D721Med (cell line): ENCODE data around the gene SLC5A11.

Experiments used
- DNase-seq: peaks from one replicate; pipeline ENCODE4 v3.0.0; 2011; ENCODE audit warnings: low spot score; ENCODE audit not compliant: insufficient read length
- FAIRE-seq: peaks from 2 replicates; lab custom pipeline; 2011; peaks lifted over from hg19 to GRCh38; lab: Jason Lieb, UNC
- CTCF ChIP-seq: IDR thresholded peaks from 2 replicates; pipeline ENCODE4 v1.5.1; 2012; ENCODE audit warnings: mild to moderate bottlenecking, control low read depth; ENCODE audit not compliant: insufficient read depth; ENCODE audit errors: missing control alignments

The SLC5A11 gene

DNA sequence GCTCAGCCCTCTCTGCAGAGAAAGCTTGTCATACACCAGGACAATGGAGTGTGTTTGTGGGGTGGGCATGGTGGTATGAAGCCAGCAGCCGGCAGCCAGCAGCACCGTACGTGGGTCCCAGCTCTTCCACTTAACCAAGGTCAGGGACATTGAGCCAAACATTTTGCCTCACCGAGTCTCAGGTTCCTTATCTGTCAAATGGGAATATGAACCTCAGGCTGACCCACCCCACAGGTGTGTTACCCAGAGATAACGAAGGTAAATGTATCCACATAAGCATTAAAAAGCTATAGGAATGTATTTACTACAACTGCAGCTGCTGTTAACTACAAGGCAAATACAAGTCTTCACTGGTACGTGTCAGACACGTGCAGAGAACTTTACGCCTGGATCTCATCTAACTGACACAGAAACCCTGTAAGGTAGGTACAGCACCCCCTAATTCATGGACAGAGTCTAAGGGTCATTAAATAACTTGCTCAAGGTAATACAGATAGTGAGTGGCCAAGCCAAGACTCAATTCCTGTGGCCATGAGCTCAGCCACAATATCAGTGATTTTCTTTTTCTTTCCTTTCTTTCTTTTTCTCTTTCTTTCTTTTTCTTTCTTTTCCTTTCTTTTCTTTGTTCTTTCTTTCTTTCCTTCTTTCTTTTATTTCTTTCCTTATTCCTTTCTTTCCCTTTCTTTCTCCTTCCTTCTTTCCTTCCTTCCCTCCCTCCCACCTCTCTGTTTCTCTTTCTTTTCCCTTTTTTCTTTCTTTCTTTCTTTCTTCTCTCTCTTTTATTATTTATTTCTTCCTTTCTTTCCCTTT lies 990 bp downstream of the SLC5A11 start:
- DNase-seq (no peak), FAIRE-seq (no peak)
- TF ChIP-seq CTCF: no peak

DNA sequence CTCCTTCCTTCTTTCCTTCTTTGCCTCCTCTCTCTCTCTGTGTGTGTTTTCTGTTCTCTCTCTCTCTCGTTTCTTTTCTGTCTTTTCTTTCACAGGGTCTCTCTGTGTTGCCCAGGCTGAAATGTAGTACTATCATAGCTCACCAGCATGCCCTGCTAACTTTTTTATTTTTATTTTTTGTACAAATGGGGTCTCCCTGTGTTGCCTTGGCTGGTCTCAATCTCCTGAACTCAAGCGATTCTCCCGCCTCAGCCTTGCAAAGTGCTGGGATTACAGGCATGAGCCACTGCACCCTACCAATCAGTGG lies 1.5 kb downstream of the SLC5A11 start:
- no peak for DNase-seq
- FAIRE-seq: no peak
- TF ChIP-seq CTCF: no peak

DNA sequence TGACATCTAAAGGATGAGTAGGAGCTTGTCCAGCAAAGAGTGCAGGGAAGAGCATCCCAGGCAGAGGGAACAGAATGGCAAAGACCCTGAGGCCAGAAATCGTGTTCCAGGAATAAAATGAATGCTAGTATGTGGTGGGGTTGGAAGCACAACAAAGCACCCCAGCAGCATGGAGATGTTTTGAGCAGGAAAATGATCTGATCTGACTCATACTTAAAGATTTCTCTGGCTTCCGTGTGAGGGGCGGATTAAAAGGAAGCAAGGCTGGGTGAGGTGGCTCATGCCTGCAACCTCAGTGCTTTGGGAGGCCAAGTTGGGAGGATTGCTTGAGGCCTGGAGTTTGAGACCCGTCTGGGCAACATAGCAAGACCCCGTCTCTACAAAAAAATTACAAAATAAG lies 2.3 kb downstream of the SLC5A11 start:
- DNase-seq (no peak), FAIRE-seq (no peak)
- TF ChIP-seq CTCF: no peak

DNA sequence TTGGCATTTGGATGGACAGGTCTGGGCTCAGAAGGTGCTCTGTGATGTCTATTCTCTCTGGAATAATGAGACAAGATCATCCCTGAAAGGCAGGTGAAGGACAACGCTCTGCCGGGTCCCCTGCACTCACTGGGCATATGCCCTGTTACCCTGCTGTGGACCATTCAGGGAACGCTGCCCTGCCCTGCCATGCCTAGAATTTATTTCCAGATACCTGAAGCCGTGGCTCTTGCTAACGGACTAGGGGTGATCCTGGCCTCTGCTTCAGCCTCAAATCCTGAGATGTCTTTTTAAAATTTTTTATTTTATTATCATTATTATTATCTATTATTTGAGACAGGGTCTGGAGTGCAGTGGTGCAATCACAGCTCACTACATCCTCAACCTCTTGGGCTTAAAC lies 3.9 kb downstream of the SLC5A11 start:
- no peak for TF ChIP-seq CTCF
- FAIRE-seq: no peak
- no peak for DNase-seq

DNA sequence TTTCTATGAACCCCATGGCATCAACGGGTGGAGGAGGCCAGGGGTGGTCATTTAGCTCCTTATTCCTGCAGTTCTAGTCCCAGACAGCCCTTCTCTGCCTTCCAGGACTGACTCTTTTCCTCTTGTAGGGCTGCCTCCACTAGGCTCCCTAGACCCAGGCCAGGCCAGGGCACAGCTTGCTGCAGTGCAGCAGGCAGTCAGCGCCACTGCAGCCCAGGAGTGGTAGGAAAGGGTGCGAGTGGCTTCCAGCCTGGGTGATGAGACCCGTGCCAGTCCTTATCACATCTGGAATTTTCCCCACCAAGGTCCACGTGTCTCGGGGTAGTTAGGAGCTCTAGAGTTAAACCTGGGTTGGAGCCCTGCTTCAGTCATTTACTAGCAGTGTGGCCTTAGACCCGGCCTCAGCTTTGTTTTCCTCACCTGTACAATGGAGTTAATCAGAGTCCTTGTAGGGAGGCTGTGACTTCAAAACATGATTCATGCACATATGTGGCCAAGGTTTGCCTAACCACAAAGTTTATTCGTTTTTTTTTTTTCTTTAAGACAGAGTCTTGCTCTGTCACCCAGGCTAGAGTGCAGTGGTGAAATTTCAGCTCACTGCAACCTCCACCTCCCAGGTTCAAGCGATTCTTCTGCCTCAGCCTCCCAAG lies 4.7 kb downstream of the SLC5A11 start:
- FAIRE-seq: no peak
- no peak for TF ChIP-seq CTCF
- no peak for DNase-seq

DNA sequence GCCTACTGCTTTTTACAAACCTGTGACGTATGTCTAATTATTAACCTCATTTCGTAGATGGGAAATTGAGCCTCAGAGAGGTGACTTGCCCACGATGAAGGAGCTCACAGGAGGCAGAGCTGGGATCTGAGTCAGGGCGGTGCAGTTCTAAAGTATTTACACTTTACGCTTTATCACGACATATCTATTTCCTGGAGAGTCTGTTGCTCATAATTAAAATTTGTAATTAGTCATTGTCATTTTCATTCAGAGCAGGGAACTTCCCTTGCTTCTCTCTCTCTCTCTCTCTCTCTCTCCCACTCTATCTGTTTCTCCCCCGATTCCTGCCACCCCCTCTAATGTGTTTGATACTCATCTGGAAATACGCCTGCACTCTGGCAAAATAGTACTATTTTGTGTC lies 5.9 kb downstream of the SLC5A11 start:
- TF ChIP-seq CTCF: no peak
- DNase-seq (no peak), FAIRE-seq (no peak)

GRCh38 chr16:24852281-24852721 lies 6.5 kb downstream of the SLC5A11 start:
- FAIRE-seq: no peak
- DNase-seq: no peak
- no peak for TF ChIP-seq CTCF
